GM12891 (cell line): ENCODE results near the gene LGR5.
"Not testable (repeated sequence)": the region's sequence is repeated elsewhere in the genome, so short reads cannot be mapped to it uniquely, and the experiment has no call there.

ENCODE experiments used
- DNase-seq: peaks from one replicate; pipeline ENCODE4 v3.0.0; 2011; ENCODE audit warnings: low spot score; ENCODE audit not compliant: insufficient read length
- FAIRE-seq: peaks from 2 replicates; lab custom pipeline; 2011; peaks lifted over from hg19 to GRCh38; lab: Jason Lieb, UNC
- PAX5 ChIP-seq: IDR thresholded peaks from 2 replicates; pipeline ENCODE4 v1.6.1; 2011; ENCODE audit warnings: low read length, moderate library complexity, mild to moderate bottlenecking; ENCODE audit not compliant: insufficient read depth, severe bottlenecking
- POLR2A ChIP-seq: IDR thresholded peaks from 2 replicates; pipeline ENCODE4 v1.6.1; 2011; ENCODE audit warnings: low read depth, low read length, control low read depth
- POLR2AphosphoS5 ChIP-seq: IDR thresholded peaks from 2 replicates; pipeline ENCODE4 v1.6.1; 2011; ENCODE audit warnings: low read depth, low read length, control low read depth
- POU2F2 ChIP-seq: IDR thresholded peaks from 2 replicates; pipeline ENCODE4 v1.6.1; 2011; ENCODE audit warnings: low read depth, mild to moderate bottlenecking, control low read depth, low read length, moderate library complexity
- SPI1 ChIP-seq: IDR thresholded peaks from 2 replicates; pipeline ENCODE4 v1.6.1; 2011; ENCODE audit warnings: low read depth, low read length, control low read depth
- TAF1 ChIP-seq: IDR thresholded peaks from 2 replicates; pipeline ENCODE4 v1.6.1; 2011; ENCODE audit warnings: low read depth, low read length, control low read depth

Gene LGR5

DNA sequence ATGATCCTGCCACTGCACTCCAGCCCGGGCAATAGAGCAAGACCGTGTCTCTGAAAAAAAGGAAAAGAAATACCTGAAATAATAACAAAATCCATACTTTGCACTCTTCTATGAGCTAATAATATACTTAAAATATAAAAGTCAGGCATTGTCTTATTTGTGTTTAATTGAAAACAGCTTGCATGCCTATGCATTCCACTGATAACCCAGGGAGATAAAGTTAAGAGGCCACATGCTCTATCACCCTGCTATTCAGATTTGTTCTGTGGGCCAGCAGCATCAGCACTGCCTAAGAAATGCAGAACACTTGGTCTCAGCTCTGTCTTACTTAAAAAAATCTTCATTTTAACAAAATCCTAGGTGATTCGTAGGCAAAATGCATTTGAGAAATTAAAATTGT, 99.2 kb downstream of the LGR5 start:
- no peak for DNase-seq
- no peak for TF ChIP-seq POU2F2
- TF ChIP-seq PAX5: no peak
- no peak for TF ChIP-seq TAF1
- TF ChIP-seq SPI1: no peak
- no peak for TF ChIP-seq POLR2AphosphoS5
- no peak for TF ChIP-seq POLR2A
- FAIRE-seq: no peak

DNA sequence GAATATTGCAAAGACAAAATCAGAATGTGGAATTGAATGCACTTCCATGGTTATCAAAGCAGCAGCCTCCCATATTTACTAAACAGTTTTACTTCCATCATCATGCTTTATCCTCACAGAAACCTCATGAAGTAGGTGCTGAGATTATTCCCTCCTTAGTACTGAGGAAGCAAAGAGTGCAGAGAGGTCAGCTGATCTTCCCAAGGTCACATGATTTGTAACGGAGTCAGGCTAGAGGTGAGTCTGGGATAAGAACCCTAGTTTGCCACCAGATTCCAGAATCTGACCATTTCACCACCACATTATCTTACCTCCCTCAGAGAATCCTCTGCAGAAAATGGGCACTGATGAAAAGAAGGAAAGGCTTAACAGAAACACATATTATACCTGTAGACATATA, 102.0 kb downstream of the LGR5 start:
- TF ChIP-seq TAF1 (no peak), POLR2AphosphoS5 (no peak), POU2F2 (no peak), SPI1 (no peak), PAX5 (no peak), POLR2A (no peak)
- DNase-seq (no peak), FAIRE-seq (no peak)

DNA sequence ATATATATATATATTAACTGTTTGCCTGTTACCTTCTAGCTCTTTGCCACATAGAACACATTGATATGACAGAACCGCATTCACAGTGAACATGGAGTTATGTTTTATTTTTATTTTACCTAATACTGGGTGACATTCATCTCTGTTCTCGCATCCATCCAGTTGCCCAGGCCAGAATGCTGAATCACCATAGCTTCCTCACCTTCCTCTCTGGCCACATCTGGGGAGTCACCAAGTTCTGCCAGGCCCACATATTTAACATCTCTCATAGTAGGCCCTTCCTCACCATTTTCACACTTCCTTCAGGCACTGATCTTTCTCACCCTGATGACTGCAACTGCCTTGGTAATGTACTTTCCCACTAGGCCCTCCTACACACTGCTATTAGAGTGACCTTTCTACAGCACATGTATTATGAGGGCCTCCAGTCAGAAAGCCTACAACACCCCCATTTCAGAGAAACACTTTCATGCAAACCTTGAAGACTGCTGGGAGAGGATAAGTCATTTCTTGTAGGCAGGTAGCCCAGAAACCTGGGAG, 106.8 kb downstream of the LGR5 start:
- no peak for DNase-seq
- no peak for TF ChIP-seq TAF1
- TF ChIP-seq POLR2AphosphoS5: no peak
- TF ChIP-seq POLR2A: no peak
- no peak for TF ChIP-seq PAX5
- TF ChIP-seq POU2F2: no peak
- no peak for TF ChIP-seq SPI1
- FAIRE-seq: no peak

DNA sequence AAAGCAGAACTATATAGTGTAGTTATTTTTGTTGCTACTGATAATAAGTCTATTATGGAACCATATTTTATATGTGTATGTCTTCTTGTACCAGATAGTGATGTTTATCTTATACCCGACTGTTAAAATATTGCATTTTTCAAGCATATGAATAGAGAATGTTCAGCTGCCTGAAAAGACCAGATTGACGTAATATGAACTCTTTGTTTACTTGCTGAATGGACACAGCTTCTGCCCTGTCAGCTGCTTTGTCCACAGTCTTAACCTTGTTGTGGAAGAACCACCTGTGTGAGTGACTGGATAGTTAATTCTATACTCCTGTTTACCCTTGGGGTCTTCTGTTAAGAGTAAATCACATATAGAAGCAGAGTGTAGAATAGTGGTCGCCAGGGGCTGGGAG, 109.3 kb downstream of the LGR5 start:
- TF ChIP-seq POU2F2 (no peak), TAF1 (no peak), PAX5 (no peak), POLR2A (no peak), POLR2AphosphoS5 (no peak), SPI1 (no peak)
- FAIRE-seq: no peak
- DNase-seq: no peak

DNA sequence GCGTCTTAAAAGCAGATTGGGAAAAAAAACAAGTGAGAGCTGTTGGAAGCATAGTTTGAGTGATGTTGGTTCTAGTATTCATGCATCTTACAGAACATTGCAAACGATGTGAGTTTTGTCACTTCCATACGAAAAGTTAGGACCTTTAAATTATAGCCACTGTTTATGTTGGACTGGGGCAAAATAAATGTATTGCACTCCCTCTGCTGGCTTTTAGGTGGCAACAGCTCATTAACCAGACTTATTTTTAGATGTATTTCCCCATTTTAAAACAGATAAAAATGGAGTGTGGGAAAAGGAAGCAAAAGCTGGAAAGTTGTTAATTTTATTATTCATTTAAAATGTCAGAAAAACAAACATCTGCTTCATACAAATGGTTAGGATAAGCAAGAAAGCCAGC, 111.9 kb downstream of the LGR5 start:
- no peak for FAIRE-seq
- DNase-seq: no peak
- no peak for TF ChIP-seq POU2F2
- no peak for TF ChIP-seq SPI1
- no peak for TF ChIP-seq TAF1
- no peak for TF ChIP-seq POLR2AphosphoS5

DNA sequence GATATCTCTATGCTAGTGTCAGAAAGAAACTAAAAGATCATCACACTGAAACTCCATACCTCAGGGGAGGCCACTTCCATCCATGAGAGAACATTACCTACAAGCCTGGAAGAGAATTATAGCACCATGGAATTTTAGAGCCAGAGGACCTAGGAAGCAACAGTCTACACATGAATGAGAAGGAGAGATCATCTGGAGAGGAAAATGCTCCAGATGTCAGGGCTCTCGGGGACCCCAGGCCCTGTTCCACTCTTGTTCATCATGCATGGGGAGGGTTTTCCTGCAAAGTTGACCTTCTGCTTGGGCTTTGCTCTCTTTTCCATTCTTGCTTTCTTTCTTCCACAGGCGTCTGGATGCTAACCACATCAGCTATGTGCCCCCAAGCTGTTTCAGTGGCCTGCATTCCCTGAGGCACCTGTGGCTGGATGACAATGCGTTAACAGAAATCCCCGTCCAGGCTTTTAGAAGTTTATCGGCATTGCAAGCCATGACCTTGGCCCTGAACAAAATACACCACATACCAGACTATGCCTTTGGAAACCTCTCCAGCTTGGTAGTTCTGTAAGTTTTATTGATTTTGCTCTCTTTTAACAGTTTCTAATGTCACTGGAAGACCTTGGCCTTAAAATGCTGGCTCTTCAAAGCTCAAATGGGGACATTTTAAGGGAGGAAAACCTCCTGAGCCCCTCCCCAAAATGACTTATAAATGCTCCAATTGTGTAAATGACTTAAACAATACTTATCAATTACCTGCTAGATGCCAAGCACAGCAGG, 113.3 kb downstream of the LGR5 start:
- FAIRE-seq: no peak
- TF ChIP-seq POLR2AphosphoS5 (no peak), TAF1 (no peak), PAX5 (no peak), POU2F2 (no peak), SPI1 (no peak), POLR2A (no peak)
- DNase-seq: no peak

DNA sequence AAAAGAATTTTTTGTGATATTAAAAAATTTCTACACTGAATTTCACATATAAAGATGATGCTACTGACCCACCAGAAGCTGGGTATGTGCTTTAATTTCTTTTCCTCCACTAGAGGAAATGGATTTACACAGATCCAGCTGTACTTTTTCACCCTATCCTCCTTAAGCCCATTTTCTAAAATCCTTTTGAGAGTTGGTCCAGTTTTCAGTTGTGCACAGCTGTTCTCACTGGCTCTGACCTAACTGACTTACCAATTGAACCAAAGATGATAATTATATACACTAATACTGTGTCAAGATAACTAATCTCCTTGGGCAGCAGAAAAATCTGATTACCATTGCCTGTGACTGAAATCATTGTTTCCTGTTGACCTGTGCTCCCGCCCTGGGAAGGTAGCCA, 115.6 kb downstream of the LGR5 start:
- TF ChIP-seq PAX5: no peak
- TF ChIP-seq TAF1: no peak
- TF ChIP-seq POLR2AphosphoS5: no peak
- TF ChIP-seq POU2F2: no peak
- no peak for TF ChIP-seq SPI1
- TF ChIP-seq POLR2A: no peak
- no peak for FAIRE-seq
- DNase-seq: no peak

DNA sequence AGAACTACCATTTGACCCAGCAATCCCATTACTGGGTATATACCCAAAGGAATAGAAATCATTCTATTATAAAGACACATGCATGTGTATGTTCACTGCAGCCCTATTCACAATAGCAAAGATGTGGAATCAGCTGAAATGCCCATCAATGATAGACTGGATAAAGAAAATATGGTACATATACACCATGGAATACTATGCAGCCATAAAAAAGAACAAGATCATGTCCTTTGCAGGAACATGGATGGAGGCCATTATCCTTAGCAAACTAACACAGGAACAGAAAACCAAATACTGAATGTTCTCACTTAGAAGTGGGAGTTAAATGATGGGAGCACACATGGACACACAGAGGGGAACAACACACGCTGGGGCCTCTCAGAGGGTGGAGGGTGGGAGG, 116.2 kb downstream of the LGR5 start:
- not testable (repeated sequence) for FAIRE-seq, DNase-seq

DNA sequence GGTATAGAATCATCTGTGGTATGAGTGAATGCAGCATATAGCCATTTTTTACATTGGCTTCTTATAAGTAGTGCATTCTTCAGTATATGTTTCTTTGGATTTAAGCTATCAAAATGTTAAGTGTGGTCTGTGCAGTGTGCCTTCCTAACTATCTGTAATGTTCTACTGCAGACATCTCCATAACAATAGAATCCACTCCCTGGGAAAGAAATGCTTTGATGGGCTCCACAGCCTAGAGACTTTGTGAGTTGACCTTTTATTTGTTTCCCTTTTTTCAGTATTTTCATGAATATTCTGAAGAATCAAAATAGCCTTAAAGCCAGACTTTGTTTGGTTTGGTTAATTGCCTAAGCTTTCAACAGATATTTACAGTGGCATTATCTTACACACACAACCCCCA, 116.8 kb downstream of the LGR5 start:
- no peak for DNase-seq
- TF ChIP-seq TAF1: no peak
- FAIRE-seq: no peak

DNA sequence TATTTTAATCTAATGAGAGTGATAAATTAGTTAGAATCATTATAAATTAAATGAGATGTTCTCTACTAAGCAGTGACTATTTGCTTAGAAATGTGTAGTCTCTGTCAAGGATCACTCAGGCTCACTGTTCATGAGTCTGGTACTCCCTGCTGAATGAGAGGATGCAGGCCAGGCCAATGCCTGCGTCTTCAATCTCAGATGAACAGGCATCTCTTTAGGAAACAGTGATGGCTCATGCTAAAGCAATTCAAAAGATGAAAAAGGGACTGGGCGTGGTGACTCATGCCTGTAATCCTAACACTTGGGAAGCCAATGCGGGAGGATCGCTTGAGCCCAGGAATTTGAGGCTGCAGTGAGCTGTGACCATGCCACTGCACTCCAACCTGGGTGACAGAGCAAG, 117.3 kb downstream of the LGR5 start:
- FAIRE-seq (no peak), DNase-seq (no peak)
- TF ChIP-seq POLR2A (no peak), SPI1 (no peak), POU2F2 (no peak), PAX5 (no peak), POLR2AphosphoS5 (no peak), TAF1 (no peak)
